Measurements from ENCODE around the gene PPP1R3G. TPM values are rescaled to one million over a fixed set of nuclear protein-coding genes. Genes with fewer than 3 reads are reported as not detected.

PPP1R3G gene
- total and polyA plus RNA-seq, 2 of the 13 experiments (the other 11 are each of a cell fraction or from before 2014, with no cell fraction given) = 1.2 to 1.3 TPM

DNA sequence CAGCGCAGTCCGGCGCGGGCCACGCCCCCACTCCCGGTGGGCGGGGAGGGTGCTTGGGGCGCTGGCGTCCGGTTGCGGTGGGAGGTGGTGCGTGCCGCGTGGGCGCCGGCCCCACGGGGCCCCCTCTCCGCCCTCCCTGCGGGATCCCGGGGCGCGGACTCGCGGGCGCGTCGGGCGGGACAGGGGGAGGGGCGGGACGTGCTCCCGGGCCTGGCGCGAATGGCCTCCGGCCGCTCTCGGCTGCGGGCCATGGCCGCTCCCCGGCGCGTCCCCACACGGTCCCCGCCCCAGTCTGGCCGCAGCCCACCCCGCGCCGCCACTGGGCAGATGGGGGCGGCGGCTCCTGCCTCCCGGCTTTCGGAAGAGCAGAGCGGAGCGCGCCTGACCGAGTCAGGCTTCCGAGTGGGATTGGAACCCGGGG is 771 bp upstream of the PPP1R3G start (continued):
- TF ChIP-seq, protein P1, sequence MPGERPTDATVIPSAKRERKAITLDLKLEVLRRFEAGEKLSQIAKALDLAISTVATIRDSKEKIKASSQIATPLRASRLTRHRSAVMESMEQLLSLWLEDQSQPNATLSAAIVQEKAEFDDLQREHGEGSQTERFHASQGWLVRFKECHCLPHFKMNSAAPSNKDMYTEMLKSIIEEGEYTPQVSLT (CRISPR knock-in tag; IDR thresholded peaks at IDR 0.05; ENCODE audit: borderline replicate concordance, low read depth) = no peak
- TF ChIP-seq ZNF331 (CRISPR knock-in tag; IDR thresholded peaks at IDR 0.05) (peak; percentile 9; the same call in 1 of the 2 replicates), CEBPB (IDR thresholded peaks at IDR 0.05; ENCODE audit: borderline replicate concordance, low read depth, low read length) (no peak), MBD4 (IDR thresholded peaks at IDR 0.05; ENCODE audit: borderline replicate concordance, low read length) (no peak), ZNF746 (CRISPR knock-in tag; IDR thresholded peaks at IDR 0.05) (peak; percentile 68; the same call in 1 of the 2 replicates), EP300 (IDR thresholded peaks at IDR 0.05; ENCODE audit: low read depth in 2 of 2, low read length in 2 of 2) (peak in 1 of 2 experiments; percentile 4; a peak in 1 of 4 replicates), EP300 (CRISPR knock-in tag; IDR thresholded peaks at IDR 0.05; ENCODE audit: borderline replicate concordance) (no peak), ATF7-NPFF (CRISPR knock-in tag; IDR thresholded peaks at IDR 0.05; ENCODE audit: low read depth) (peak; percentile 77; the same call in 1 of the 2 replicates), NR2F6 (IDR thresholded peaks at IDR 0.05) (no peak), NR2F6 (CRISPR knock-in tag; IDR thresholded peaks at IDR 0.05) (no peak), ZNF280B (CRISPR knock-in tag; IDR thresholded peaks at IDR 0.05; ENCODE audit: borderline replicate concordance) (no peak), NONO (IDR thresholded peaks at IDR 0.05) (no peak), NONO (CRISPR knock-in tag; conservative IDR thresholded peaks at IDR 0.05) (0 out of 2 replicates have a peak, but pooled peaks have one; percentile 10), ZNF839 (CRISPR knock-in tag; IDR thresholded peaks at IDR 0.05; ENCODE audit: borderline replicate concordance) (0 out of 2 replicates have a peak, but pooled peaks have one; percentile 12), ZFP90 (CRISPR knock-in tag; IDR thresholded peaks at IDR 0.05; ENCODE audit: borderline replicate concordance) (peak; percentile 23; the same call in 1 of the 2 replicates)
- TF ChIP-seq, protein P2, sequence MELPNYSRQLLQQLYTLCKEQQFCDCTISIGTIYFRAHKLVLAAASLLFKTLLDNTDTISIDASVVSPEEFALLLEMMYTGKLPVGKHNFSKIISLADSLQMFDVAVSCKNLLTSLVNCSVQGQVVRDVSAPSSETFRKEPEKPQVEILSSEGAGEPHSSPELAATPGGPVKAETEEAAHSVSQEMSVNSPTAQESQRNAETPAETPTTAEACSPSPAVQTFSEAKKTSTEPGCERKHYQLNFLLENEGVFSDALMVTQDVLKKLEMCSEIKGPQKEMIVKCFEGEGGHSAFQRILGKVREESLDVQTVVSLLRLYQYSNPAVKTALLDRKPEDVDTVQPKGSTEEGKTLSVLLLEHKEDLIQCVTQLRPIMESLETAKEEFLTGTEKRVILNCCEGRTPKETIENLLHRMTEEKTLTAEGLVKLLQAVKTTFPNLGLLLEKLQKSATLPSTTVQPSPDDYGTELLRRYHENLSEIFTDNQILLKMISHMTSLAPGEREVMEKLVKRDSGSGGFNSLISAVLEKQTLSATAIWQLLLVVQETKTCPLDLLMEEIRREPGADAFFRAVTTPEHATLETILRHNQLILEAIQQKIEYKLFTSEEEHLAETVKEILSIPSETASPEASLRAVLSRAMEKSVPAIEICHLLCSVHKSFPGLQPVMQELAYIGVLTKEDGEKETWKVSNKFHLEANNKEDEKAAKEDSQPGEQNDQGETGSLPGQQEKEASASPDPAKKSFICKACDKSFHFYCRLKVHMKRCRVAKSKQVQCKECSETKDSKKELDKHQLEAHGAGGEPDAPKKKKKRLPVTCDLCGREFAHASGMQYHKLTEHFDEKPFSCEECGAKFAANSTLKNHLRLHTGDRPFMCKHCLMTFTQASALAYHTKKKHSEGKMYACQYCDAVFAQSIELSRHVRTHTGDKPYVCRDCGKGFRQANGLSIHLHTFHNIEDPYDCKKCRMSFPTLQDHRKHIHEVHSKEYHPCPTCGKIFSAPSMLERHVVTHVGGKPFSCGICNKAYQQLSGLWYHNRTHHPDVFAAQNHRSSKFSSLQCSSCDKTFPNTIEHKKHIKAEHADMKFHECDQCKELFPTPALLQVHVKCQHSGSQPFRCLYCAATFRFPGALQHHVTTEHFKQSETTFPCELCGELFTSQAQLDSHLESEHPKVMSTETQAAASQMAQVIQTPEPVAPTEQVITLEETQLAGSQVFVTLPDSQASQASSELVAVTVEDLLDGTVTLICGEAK (IDR thresholded peaks at IDR 0.05) = no peak
- TF ChIP-seq, protein P2 (CRISPR knock-in tag; IDR thresholded peaks at IDR 0.05) = 0 out of 2 replicates have a peak, but pooled peaks have one; percentile 58
- TF ChIP-seq, protein P3, sequence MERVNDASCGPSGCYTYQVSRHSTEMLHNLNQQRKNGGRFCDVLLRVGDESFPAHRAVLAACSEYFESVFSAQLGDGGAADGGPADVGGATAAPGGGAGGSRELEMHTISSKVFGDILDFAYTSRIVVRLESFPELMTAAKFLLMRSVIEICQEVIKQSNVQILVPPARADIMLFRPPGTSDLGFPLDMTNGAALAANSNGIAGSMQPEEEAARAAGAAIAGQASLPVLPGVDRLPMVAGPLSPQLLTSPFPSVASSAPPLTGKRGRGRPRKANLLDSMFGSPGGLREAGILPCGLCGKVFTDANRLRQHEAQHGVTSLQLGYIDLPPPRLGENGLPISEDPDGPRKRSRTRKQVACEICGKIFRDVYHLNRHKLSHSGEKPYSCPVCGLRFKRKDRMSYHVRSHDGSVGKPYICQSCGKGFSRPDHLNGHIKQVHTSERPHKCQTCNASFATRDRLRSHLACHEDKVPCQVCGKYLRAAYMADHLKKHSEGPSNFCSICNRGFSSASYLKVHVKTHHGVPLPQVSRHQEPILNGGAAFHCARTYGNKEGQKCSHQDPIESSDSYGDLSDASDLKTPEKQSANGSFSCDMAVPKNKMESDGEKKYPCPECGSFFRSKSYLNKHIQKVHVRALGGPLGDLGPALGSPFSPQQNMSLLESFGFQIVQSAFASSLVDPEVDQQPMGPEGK (CRISPR knock-in tag; IDR thresholded peaks at IDR 0.05) = peak; percentile 84
